Hepatocyte (in vitro differentiated cells): ENCODE data around the gene MYBPC1.

Experiments used
- EZH2 ChIP-seq: fragments of 200-600 bp; sonication (generic); IDR thresholded peaks from 2 replicates; pipeline ENCODE4 v1.6.1; 2016; ENCODE audit warnings: antibody characterized with exemption, mild to moderate bottlenecking, borderline replicate concordance
- EZH2phosphoT487 ChIP-seq: fragments of 200-600 bp; sonication (generic); IDR thresholded peaks from one replicate; pipeline ENCODE4 v1.6.1; 2018; ENCODE audit warnings: antibody characterized with exemption, mild to moderate bottlenecking, low read depth, moderate library complexity; ENCODE audit not compliant: unreplicated experiment, severe bottlenecking
- TF ChIP-seq, protein P1 (sequence below): fragments of 200-600 bp; sonication (generic); IDR thresholded peaks from 2 replicates; pipeline ENCODE4 v1.5.1; 2016; ENCODE audit warnings: antibody characterized with exemption, mild to moderate bottlenecking; ENCODE audit not compliant: poor library complexity

DNA sequence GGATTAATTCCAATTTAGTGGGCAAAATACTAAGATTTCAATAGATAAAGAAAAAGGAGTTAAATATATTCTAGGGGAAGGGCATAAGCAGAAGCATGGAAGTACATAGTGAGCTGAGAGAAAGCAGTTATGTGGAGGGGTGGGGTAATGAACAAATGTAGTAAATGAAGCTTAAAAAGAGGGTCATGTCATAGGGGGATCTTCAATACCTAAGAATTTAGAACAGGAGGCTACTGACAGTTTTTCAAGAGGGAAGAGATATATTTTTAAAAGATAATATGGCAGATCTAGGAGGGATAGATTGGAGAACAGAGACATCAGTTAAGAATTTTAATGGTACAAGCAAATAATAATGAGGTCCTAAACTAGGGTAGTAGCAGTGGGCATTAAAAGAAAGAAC, 135.1 kb downstream of the MYBPC1 start:
- no peak for TF ChIP-seq EZH2
- TF ChIP-seq, protein P1, sequence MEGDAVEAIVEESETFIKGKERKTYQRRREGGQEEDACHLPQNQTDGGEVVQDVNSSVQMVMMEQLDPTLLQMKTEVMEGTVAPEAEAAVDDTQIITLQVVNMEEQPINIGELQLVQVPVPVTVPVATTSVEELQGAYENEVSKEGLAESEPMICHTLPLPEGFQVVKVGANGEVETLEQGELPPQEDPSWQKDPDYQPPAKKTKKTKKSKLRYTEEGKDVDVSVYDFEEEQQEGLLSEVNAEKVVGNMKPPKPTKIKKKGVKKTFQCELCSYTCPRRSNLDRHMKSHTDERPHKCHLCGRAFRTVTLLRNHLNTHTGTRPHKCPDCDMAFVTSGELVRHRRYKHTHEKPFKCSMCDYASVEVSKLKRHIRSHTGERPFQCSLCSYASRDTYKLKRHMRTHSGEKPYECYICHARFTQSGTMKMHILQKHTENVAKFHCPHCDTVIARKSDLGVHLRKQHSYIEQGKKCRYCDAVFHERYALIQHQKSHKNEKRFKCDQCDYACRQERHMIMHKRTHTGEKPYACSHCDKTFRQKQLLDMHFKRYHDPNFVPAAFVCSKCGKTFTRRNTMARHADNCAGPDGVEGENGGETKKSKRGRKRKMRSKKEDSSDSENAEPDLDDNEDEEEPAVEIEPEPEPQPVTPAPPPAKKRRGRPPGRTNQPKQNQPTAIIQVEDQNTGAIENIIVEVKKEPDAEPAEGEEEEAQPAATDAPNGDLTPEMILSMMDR, result no peak
- TF ChIP-seq EZH2phosphoT487, result no peak
